GM18873 (cell line): Measurements from ENCODE around the gene OGFOD2.

Source experiments
- ATAC-seq: cut with Tn5 transposase; IDR thresholded peaks from one replicate; pipeline ENCODE4 v1.9.1; 2021; ENCODE audit warnings: mild to moderate bottlenecking, moderate library complexity, moderate number of reproducible peaks; ENCODE audit not compliant: unreplicated experiment, low FRiP score

The OGFOD2 gene

DNA sequence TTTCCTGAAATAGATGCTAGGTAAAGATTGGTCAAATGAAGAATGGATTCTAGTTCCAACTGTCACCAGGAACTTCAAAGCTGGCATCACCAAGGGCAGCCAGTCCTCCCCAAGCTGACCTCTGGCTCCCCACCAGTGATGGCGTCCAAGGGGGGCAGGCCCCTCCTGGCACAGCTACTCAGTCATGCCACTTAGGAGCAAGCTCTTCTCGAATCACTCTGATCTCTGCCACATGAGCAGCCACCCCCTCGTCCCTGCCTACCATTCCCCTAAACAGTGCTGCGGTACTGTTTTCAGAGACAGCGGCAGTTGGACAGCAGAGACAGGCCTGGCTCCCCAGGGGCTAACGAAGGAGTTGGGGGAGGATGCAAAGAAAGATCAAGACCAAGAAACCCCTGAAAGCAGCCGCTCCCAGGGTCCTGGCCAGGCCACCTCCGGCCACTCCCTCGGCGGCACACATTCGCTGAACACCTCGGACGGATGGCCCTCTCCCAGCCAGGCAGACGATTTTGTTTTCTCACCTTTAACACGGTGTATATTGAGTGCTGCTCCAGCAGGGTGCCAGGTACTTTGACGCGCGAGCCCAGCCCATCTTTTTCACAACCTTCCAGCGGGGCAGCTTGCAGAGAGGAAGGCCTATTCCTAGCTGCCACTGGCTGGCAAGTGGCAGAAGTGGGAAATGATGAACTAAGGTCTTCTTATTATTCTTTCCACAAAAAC is 52.8 kb downstream of the OGFOD2 start:
- ATAC-seq: no peak

DNA sequence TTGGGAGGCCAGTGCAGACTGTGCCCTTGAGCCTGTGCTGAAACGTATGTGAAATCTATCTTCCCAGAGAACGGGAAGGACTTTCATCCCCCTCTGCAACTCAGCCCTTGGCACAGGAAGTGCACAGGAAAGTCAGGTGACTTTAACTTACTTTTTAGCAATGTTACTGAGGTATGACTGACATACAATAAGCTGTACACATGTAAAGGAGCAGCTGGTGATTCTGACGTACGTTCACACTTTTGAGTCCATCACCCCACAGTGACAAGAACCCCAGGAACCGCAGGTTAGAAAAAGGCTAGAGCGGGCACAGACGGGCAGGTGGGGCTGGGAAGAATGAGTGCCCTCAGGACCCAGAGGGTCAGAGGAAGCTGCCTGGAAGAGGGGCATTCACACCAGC is 53.4 kb downstream of the OGFOD2 start:
- ATAC-seq: no peak

DNA sequence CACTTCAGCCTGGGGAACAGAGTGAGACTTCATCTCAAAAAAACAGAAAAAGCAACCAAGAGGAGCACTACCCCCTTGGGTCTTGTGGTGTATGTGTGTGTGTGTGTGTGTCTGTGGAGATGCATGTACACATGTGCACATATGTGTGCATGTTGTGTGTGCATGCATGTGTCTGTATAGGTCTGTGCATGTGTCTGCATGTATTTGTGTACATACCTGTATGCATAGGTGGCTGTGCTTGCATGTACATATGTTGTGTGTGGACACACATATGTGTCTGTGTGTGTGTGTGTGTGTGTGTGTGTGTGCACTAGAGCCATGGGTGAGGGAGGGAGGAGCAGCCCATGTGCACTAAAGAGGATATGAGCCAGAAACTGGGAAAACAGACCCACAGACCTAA is 54.5 kb downstream of the OGFOD2 start:
- ATAC-seq: no peak
